ENCODE data around the gene DNAH17. TPM values are rescaled to one million over a fixed set of nuclear protein-coding genes. Genes with fewer than 3 reads are reported as not detected.

DNAH17 gene
- total and polyA plus RNA-seq, 2 experiments from 2014 or later, result 1.7 TPM; not detected in 1

DNA sequence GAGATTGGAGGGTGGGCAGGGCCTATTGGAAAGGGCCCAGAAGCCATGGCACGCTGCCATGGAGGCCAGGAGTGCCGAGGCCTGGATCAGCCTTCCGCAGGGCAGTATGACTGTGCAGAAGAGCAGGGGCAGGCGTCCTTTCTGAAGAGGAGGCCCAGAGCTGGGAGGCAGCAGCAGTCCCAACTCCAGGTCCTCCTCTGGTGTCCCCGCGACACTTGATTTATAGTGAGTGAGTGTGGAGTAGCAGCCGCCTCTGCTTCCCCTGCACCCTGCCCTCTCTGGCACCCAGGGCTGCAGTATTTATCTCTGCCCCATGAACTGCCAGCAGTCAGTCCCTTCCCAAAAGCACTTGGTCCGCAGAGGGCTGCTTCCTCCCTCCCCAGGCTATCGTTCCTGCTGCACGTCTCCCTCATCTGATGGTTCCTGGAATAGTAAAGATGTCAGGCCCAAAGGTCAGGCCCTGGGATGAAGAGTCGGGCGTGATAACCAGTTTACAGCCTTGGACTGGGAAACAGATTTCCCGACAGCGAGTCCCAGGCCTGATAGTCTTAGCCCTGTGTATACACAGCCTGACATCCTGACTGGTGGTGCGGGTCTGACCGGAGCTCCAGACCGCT, 165.8 kb downstream of the DNAH17 start:
- Histone ChIP-seq H3K4me3 (no peak overlapping the region), H3K4me1 (ENCODE audit: low read depth) (peaks cover 66% of the 10 kb centered on the region), H3K9me3 (ENCODE audit: low read depth) (no peaks in the 10 kb centered on the region), H3K27ac (peak overlapping the region; percentile 85), H3K27me3 (no peaks in the 10 kb centered on the region), H3K36me3 (no peaks in the 10 kb centered on the region)
- peak in 1 of 2 donors; percentile 49 for DNase-seq (ENCODE audit: low read depth in 1 of 2, low spot score in 1 of 2)
- TF ChIP-seq, protein P1, sequence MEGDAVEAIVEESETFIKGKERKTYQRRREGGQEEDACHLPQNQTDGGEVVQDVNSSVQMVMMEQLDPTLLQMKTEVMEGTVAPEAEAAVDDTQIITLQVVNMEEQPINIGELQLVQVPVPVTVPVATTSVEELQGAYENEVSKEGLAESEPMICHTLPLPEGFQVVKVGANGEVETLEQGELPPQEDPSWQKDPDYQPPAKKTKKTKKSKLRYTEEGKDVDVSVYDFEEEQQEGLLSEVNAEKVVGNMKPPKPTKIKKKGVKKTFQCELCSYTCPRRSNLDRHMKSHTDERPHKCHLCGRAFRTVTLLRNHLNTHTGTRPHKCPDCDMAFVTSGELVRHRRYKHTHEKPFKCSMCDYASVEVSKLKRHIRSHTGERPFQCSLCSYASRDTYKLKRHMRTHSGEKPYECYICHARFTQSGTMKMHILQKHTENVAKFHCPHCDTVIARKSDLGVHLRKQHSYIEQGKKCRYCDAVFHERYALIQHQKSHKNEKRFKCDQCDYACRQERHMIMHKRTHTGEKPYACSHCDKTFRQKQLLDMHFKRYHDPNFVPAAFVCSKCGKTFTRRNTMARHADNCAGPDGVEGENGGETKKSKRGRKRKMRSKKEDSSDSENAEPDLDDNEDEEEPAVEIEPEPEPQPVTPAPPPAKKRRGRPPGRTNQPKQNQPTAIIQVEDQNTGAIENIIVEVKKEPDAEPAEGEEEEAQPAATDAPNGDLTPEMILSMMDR (IDR thresholded peaks at IDR 0.05; ENCODE audit: low read depth, low read length), result no peak

DNA sequence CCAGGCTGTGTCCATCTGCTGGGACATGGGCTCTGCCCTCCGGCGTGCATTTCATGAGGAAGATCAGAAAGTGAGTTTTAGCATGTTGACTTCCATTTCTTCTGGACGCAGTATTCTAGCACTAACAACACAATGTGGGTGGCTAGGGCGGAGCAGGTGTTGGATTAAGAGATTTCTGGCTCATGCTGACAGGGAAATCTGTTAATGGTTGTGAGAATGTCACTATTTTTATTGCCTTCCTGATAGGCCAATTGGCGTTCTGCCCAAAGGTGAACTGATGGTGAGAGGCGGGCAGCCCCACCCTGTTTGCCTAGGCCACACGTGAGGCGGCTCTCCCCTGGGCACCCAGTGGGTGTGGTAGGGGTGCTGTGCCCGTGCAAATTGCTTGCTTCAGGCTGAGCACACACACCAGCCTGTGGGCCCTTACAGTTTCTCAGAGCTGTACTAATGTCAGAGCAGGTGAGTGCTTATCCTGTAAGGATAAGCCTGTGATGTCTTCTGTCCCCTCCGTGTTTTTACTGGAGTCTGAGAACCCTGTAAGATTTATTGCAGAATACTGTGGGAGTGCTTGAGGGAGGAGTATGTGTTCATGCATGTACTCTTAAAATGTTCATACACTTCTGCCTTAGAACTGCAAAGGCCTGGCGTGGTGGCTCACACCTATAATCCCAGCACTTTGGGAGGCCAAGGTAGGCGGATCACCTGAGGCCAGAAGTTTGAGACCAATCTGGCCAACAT, 167.8 kb downstream of the DNAH17 start:
- Histone ChIP-seq H3K4me3 (no peak overlapping the region), H3K9me3 (ENCODE audit: low read depth) (no peaks in the 10 kb centered on the region), H3K27me3 (no peaks in the 10 kb centered on the region), H3K27ac (peak overlapping the region; percentile 88), H3K36me3 (peaks cover 2% of the 10 kb centered on the region), H3K4me1 (ENCODE audit: low read depth) (peaks cover 55% of the 10 kb centered on the region)
- DNase-seq (ENCODE audit: low read depth in 1 of 2, low spot score in 1 of 2), result no peak
- TF ChIP-seq, protein P1 (IDR thresholded peaks at IDR 0.05; ENCODE audit: low read depth, low read length), result no peak

DNA sequence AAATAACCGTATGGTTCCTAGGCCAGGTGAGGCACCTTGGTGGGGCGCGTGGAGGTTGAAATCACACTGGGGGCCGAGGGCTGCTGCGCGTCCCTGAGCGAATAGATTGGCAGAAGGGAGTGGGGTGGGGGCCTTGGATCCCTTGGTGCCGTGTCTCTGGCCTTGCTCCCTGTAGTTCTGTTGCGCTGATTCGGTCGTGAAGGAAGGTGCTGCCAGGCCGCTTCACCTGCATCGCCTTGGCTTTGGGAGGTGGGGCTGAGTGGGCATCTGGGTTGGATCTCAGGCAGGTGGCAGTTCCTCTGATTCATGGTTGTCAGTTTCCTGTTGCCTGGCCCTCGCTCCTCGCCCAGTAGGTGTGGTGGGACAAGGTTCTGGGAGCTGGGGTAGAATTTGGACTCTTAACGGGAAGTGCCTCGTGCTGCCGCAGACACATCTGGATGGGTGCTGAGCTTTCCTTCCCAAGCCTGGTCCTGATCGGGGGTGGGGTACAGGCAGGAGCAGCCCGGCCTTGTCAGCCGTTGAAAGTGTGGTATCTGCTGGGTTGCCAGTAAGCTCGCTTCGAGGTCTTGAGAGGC, 168.6 kb downstream of the DNAH17 start:
- DNase-seq (ENCODE audit: low read depth in 1 of 2, low spot score in 1 of 2), result peak in 1 of 2 donors; percentile 19
- TF ChIP-seq, protein P1 (IDR thresholded peaks at IDR 0.05; ENCODE audit: low read depth, low read length), result no peak
- Histone ChIP-seq H3K4me3 (no peak overlapping the region), H3K9me3 (ENCODE audit: low read depth) (no peaks in the 10 kb centered on the region), H3K36me3 (peaks cover 5% of the 10 kb centered on the region), H3K4me1 (ENCODE audit: low read depth) (peaks cover 48% of the 10 kb centered on the region), H3K27me3 (no peaks in the 10 kb centered on the region), H3K27ac (peak overlapping the region; percentile 88)

DNA sequence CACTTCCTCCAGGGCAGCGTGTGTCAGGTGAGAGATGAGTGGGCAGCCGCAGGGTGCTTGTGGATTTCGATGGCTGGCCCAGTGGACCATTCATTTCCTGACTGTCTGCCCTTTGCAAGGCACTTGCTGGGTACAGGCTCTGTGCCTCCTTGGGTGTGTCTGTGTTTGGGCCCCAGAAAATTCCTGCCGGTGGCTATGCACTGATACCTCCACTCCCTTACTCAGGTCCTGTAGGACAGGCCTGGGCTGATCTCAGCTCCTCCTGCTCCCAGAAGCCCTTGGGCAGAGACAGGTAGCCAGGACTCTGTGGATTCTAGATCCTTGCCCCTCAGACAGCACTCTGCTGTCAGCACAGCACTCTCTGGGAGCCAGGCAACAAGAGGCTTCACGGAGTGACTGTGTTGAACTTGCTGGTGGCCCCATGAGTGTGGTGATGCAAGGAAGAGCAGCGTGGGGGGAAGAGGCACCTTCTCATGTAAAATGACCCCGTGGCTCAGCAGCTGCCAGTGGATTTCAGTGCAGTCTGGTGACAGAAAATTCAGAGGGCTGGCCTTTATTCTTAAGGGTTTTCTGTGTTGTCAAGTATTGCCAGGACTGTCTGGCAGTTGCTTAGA, 169.7 kb downstream of the DNAH17 start:
- Histone ChIP-seq H3K36me3 (peaks cover 12% of the 10 kb centered on the region), H3K9me3 (ENCODE audit: low read depth) (no peaks in the 10 kb centered on the region), H3K27me3 (no peaks in the 10 kb centered on the region), H3K4me1 (ENCODE audit: low read depth) (peaks cover 37% of the 10 kb centered on the region), H3K27ac (peak overlapping the region; percentile 88), H3K4me3 (no peak overlapping the region)
- TF ChIP-seq, protein P1 (IDR thresholded peaks at IDR 0.05; ENCODE audit: low read depth, low read length), result no peak
- peak in 1 of 2 donors; percentile 42 for DNase-seq (ENCODE audit: low read depth in 1 of 2, low spot score in 1 of 2)

DNA sequence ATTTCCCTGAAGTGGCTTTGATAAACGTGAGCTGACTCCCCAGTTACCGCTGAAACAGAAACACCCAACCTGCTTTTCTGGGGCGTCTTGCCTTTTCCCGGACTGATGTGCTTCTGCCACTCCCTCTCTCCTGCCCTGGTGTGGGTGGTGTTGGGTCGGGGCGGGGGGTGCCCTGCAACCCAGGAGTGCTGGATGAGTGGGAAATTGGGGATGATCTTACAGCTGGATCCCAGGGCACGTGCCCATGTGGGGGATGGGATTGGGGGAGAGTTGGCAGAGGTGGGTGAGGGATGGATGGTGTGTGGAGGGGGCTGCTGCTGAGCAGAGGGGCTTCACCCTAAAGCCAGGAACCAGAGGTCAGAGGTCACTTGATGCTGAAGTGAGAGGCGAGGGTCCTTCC, 170.3 kb downstream of the DNAH17 start:
- no peak overlapping the region for H3K4me3 ChIP-seq
- no peak for DNase-seq (ENCODE audit: low read depth in 1 of 2, low spot score in 1 of 2)
- H3K4me1 ChIP-seq (ENCODE audit: low read depth), result peaks cover 31% of the 10 kb centered on the region
- peak overlapping the region; percentile 88 for H3K27ac ChIP-seq
- H3K27me3 ChIP-seq, result no peaks in the 10 kb centered on the region
- H3K36me3 ChIP-seq, result peaks cover 14% of the 10 kb centered on the region
- H3K9me3 ChIP-seq (ENCODE audit: low read depth), result no peaks in the 10 kb centered on the region
- TF ChIP-seq, protein P1 (IDR thresholded peaks at IDR 0.05; ENCODE audit: low read depth, low read length), result no peak

Measured in cardiac muscle cell (in vitro differentiated cells and primary cell).